Activated T-cell treated with anti-CD3 and anti-CD28 coated beads, Interleukin-2, amount 50 U/mL, for 1 hour (primary cell): Measurements from ENCODE around the gene DNAJC27.
A peak's percentile ranks its signal among the peaks of the same experiment; 100 is the strongest.

Experiments
- DNase-seq: peaks from one replicate; pipeline ENCODE4 v3.0.0-alpha.2; 2020

DNAJC27 gene

DNA sequence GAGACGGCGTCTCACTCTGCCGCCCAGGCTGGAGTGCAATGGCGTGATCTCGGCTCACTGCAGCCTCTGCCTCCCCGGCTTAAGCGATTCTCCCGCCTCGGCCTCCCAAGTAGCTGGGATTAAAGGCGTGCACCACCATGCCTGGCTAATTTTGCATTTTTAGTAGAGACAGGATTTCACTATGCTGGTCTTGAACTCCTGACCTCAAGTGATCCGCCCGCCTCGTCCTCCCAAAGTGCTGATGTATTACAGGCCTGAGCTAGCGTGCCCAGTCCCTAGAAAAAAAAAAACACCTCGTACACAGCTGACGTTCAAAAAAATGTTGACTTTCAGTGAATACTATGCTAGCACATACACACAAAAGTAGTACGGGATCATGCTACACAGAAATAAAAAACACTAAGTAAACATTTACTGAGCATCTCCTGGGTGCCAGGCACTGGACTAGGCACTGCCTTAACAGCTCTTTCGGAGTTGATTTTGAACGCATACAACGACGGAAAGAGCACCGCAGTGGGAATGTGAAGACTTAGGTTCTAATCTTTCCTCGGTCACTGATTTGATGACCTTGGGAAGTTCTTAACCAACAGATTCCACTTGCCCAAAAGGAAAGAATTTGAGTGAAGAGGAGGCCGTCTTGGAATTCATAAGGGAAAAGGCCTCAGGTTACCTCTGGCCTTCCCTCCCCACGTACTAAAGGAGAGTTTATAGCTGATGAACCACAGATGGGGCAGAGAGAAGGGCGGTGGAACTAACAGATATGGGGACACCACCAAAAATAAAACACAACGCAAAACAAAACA, 1.1 kb downstream of the DNAJC27 start:
- no peak for DNase-seq

DNA sequence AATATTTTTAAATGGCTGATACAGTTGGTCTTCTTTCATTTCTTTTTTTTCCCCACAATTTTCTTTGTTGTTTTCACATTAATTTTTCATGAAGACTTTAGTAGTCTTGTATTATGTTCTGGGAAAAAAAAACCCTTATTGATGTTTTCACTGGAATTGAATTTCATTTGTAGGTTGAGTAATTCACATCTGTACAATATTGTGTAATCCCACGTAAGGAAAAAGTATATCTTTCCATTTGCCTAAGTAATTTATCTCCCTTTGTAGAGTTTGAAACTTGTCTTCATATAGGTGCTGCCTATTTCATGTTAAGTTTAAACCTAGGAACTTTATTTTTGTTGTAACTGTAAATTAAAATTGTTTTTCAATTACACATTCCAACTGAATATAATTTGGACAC, 2.0 kb downstream of the DNAJC27 start:
- no peak for DNase-seq

DNA sequence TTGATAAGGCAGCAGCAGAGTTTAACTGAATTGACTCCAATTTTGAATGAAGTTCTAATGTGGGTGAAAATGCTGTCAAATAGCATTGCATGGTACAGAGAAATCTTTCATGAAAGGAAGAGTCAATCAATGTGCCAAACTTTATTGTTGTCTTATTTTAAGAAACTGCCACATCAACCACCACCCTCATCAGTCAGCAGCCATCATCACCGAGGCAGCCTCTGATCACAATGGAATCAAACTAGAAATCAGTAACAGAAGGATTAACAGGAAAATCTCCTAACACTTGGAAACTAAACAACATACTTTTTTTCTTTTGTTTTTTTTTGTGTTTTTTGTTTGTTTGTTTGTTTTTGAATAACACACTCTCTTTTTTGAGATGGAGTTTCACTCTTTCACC, 9.9 kb downstream of the DNAJC27 start:
- DNase-seq = no peak

DNA sequence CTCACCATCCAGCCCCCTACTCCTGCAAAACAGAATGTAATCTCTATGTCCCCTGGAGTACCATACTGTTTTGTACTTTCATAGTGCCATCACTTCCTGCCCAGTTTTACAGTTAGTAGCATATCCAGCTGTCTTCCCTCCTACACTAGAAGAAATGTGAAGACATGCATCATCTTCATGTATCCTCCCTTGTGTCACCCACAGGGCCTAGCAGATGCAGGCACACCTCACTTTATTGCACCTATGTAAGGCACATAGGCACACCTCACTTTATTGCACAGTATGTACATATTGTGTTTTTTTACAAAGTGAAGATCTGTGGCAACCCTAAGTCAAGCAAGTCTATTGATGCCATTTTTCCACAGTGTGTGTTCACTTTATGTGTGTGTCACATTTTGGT, 12.0 kb downstream of the DNAJC27 start:
- no peak for DNase-seq

- DNase-seq = no peak
Measured at GRCh38 chr2:24958411-24958935, 13.3 kb downstream of the DNAJC27 start.

- DNase-seq = no peak
Measured at GRCh38 chr2:24957976-24958375, 13.8 kb downstream of the DNAJC27 start.

DNA sequence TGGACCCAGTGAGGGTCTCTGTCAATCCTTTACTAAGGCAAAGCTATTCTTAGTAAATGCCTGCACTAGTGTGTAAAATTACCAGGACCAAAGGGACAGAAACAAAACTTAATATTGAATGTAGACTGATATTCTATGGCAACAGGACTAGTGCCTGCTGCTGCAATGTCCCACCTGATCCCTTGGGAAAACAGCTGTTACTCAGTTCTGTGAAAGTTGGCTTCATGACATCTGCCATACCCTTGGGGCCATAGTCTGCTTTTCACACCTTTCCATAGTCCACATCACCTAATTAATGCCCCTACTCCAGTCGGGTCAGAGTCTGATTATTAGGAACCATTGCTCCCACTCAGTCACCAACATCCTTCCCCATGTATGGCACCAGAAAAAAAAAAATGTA, 14.5 kb downstream of the DNAJC27 start:
- no peak for DNase-seq

DNA sequence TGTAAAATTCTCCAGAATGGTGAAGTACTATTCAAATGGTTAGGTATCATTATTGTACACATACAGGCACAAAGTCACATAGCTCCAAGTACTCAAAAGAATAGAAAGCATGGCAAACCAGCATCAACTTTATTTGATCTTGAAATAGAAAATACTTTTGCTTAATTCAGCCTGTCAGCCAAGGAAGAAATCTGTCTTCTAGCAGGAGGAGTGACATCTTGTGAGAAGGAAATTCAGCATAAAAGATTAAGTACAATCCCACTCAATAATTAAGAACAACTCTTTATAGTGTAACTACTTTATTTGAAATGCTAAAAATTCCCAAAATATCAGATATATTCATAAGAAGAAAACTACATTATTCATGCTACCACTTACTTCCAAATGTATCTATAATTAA, 15.8 kb downstream of the DNAJC27 start:
- no peak for DNase-seq

DNA sequence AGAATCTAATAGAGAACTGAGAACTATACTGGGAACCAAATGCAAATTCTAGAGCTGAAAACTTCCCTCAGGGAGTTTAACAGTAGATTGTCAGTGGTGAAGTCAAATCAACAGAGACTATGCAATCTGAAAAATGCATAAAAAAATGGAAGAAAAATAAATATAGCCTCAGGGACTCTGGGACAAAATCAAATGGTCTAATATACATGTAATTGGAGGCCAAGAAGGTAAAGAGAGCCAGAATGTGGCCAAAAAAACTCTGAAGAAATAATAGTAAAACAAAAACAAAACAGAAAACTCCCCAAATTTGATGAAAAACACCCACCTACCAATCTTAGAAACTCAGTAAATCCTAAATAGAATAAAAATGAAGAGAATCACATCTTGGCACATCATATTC, 16.5 kb downstream of the DNAJC27 start:
- no peak for DNase-seq

DNA sequence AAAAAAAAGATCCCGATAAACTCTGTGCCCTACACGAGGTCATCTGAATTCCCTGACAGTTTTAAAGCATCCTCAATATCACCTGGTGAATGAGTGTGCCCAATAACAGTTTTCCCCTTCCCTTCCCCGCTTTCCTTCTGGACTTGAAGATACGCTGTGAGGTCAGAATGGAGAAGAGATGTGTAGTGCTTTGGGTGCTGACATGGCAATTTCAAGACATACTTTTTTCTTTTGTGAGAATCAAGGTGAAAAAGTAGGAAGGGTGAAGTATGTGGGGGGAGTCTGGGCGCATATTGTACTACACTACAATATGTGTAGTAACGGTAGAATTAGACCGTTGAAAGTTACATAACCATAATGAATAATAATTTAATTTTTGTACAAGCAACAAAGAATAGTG, 21.7 kb downstream of the DNAJC27 start:
- no peak for DNase-seq

- DNase-seq = no peak
Measured at GRCh38 chr2:24948506-24948905, 23.2 kb downstream of the DNAJC27 start.

DNA sequence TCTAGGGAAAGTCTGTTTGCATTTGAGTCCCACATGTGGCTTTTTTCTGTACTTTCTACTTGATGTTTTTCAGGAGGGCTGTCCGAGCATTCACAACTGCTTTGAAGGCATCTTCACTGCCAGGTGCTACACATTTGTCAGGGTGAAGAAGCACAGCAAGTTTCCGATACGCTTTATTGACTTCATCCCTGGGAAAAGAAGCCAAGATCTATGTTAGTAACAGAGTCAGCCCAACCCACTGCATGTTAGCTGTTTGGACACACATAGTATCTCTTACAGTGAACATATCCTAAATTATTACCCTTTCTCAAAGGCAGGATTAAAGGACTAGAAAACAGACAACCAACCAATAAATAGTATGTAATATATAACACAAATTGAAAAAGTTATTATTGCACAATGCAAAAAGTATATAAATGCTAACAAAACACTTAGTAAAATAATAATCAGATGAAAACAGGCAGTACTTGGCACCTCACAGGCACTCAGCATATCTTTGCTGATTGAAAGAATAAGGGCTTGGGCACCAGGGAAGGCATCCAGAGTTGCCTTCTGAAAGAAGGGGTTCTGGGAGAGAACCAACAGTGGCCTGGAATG, 24.1 kb downstream of the DNAJC27 start:
- DNase-seq = no peak

DNA sequence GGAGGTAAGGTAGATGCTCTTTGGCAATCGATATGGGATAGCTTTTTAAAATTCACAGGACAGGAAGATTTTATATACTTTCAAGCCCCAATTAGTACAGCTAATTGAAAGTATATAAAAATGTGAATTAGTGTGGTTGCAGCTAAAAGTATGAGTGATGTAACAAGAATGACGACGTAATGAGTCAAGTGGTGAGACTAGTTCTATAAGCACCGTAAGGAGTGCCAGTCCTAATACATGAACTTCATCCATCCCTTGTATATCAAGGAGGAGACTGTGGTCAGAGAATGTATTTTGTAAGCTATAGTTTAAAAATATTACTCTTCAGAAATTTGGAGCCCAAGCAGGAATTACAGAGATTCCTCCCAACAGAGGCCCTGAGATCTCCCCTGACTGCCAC, 25.8 kb downstream of the DNAJC27 start:
- no peak for DNase-seq

DNA sequence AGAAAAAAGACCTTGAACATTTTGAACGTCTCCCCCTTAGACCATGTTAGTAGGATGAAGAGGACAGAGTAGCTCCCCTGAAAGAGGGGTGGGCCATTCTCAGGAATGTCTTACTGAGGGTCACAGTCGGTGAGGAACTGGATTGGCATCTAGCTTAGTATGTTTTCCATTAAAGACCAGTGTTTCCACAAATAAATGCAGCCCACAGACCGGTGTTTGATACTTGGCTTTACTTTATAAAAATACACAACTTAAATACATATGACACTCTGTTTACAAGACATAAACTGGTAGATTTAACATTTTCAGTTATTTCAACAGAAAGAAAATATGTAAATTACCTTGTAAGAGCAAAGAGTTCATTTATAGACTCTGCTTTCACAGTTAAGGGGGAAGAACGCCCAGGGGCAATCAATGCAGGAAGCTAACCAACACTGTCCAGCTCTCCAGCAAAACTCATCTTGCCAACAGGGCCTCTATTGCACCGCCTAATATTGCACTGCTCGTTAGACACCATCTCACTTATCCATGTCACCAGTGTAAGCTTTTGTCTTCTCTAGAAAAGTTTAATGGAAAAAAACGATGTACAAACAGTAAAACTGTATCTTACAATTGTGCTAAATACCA, 28.2 kb downstream of the DNAJC27 start:
- no peak for DNase-seq

GRCh38 chr2:24939353-24939752, 32.4 kb downstream of the DNAJC27 start:
- no peak for DNase-seq

DNA sequence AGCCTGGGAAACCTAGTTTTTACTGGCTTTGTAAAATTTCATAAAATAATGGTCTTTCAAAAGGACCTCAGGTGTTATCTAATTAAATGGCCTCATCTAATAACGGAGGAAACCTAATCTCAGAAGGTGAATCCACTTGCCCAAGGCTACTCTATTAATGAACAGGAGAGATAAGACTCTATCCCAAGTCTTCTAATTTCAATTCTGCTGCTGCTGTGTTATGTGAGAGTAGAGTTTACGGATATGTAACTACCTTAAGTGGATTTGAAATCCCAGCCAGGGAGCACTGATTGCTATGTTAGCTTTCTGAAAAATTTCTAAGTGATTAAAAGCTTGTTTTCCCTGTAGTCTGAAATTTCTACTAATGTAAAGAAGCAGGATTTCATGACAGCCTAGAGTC, 34.5 kb downstream of the DNAJC27 start:
- DNase-seq = no peak

DNA sequence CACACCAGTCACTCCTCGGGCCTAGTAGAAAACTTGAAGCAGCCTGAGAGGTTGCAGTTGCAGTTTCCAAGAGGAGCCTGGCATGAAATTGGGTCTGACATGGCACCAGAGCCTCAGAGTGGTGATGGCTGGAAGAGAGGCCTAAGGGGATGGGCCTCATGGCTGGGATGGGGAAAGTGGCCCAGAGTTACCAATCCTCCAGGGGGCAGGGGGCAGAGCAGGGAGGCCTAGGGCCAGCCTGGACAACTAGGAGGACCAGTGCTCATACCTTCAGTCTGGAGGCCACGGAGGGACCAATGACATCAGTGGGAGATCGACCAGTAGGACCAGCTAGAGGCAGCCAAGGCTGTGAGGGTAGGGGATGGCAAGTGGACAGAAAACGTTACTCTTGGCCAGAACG, 36.6 kb downstream of the DNAJC27 start:
- DNase-seq = no peak

DNA sequence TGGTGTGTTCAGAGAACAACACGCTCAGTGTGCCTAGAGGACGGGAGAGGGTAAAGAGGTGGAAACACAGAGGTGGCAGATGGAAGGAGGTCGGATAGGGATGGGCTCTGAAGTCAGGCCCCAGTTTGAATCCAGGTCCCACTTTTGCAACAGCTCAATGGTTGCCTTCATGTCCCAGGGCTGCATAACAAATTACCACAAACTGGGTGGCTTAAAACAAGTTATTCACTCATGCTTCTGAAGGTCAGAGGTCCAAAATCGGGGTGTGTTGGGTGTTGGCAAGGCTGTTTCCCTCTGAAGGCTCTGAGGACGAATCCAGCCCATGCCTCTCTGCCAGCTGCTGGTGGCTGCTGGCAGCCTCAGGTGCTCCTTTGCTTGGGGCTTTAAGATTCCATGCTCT, 39.0 kb downstream of the DNAJC27 start:
- DNase-seq = no peak

GRCh38 chr2:24930768-24931167, 41.0 kb downstream of the DNAJC27 start:
- no peak for DNase-seq

DNA sequence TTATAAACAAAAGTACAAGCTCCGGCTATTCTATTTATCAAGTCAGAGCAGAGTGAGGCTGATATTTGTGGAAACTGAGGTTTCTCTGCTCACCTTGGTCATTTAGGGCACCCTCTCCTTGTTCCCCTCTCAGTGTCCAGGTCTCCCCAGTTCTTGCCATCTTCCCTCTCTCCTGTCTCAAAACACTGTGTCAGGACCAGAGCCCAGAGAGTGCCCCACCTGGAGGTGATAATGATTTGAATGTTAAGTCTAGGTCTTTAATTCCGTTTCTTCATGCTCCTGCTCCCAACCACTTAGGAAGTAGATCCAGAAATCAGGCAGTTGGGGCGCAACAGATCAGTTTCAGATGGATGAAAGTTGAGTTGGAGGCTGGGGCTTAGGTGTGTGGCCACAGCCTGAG, 42.5 kb downstream of the DNAJC27 start:
- no peak for DNase-seq

DNA sequence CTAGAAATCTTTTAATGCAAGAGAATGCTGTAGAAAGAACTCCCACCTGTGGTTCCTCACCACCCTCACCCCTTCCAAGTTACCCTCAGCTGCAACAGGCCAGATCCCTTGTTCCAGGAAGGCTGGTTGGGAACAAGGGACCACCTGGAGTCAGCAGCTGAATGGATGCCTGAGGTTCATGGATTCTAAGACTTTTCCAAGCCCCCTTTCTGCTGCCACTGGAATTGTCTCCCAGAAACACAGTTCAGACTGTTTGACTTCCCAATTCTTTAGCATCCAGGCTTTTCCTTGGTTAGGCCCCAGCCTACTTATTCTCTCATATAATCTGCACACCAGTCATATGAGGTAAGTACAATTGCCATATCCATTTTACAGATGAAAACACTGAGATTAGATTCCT, 43.7 kb downstream of the DNAJC27 start:
- no peak for DNase-seq

DNA sequence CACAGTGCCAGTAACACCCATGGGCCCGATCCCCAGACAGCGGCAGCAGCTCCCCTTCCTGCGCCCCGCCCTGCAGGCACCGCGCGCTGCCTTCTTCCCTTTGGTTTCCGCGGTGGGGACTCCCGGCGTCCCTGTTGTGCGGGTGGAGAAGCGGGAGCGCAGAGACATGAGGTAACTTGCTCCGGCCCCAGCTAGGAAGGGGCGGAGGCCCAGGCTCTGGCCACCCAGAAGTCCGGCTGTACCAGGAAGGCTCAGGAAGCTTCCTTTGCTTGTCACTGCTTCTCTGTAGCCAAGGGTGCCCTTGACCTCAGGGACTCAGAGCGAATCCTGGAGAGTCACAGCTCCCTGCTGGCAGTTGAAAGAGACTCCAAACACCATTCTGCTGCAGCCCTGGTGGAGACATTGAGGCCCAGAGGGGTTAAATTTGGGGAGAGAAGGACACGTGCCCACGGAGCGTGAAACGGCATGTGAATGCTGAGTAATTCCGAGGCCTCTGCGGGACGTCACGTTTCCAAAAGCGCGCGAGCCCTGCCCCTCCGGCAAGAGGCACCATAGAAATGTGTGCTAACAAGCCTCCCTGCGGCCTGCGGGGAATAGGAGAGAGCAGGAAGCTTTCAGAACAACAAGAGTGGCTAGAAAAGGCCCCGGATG, 45.0 kb downstream of the DNAJC27 start:
- DNase-seq = peak; percentile 33

DNA sequence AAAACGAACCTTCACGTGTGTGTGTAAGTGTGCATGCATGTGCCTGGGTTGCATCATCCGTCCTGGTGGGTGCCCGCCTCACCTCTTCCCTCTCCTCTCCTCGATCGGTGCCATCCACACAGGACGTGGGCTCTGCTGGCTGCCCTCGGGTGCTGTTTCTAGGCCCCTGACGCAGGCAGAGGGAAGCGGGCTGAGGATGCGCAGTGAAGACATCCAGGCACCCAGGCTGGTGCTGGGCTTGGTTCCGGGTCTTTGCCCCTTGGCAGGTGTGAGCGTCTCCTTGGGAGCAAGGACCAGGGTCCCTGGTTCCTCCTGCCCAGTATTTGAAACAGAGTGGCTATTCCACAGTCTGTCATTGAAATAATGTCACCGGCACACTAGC, 45.5 kb downstream of the DNAJC27 start:
- DNase-seq = no peak

DNA sequence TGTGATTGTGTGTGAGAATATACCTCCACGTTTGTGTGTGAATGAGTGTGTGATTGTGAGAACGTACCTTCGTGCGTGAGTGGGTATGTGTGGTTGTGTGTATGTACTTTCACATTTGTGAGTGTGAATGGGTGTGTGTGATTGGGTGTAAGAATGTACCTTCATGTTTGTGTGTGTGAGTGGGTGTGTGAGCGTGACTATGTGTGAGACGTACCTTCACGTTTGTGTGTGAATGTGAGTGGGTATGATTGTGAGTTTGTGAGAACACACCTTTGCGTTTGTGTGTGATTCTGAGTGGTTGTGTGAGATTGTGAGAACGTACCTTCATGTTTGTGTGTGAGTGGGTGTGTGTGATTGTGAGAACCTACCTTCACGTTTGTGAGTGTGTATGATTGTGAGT, 45.9 kb downstream of the DNAJC27 start:
- no peak for DNase-seq
